Suprapubic skin (tissue), 3 donors: Measurements from ENCODE around the gene MCTP2.

ENCODE experiments used
- CTCF ChIP-seq, 2 donors: fragments of 200-600 bp in 1 of 2; fragments of 450-650 bp in 1 of 2; sonication (generic) in 1 of 2; IDR thresholded peaks; one replicate each; pipeline ENCODE4 v1.5.1; 2016 to 2019; ENCODE audit warnings: antibody characterized with exemption in 2 of 2, mild to moderate bottlenecking in 1 of 2, moderate library complexity in 1 of 2
- EP300 ChIP-seq: sonication (generic); formaldehyde crosslinking; IDR thresholded peaks from one replicate; pipeline ENCODE4 v1.6.1; 2017; ENCODE audit warnings: antibody characterized with exemption
- POLR2A ChIP-seq, 2 donors: fragments of 450-650 bp; IDR thresholded peaks; one replicate each; pipeline ENCODE4 v1.6.1; 2017; ENCODE audit warnings: antibody characterized with exemption in 2 of 2, mild to moderate bottlenecking in 2 of 2, moderate library complexity in 2 of 2

GRCh38 chr15:94380798-94381197, 149.4 kb downstream of the MCTP2 start:
- TF ChIP-seq CTCF (IDR thresholded peaks at IDR 0.05) (no peak), EP300 (no peak), POLR2A (IDR thresholded peaks at IDR 0.05) (no peak)
